A549 treated with ZK216348 at 1 μM for 4 hours (cell line): ENCODE measurements around the gene LUC7L3. TPM values are rescaled to one million over a fixed set of nuclear protein-coding genes. Genes with fewer than 3 reads are reported as not detected.

Source experiments
- total RNA-seq: library from RNA; stranded (reverse); fragments of 200-300 nt; extraction: Qiagen RNA extraction; gene quantifications from 5 replicates; pipeline ENCODE4 v1.2.3, GENCODE V29; 2022; ENCODE audit warnings: low read depth

Gene LUC7L3, protein sequence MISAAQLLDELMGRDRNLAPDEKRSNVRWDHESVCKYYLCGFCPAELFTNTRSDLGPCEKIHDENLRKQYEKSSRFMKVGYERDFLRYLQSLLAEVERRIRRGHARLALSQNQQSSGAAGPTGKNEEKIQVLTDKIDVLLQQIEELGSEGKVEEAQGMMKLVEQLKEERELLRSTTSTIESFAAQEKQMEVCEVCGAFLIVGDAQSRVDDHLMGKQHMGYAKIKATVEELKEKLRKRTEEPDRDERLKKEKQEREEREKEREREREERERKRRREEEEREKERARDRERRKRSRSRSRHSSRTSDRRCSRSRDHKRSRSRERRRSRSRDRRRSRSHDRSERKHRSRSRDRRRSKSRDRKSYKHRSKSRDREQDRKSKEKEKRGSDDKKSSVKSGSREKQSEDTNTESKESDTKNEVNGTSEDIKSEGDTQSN
- total RNA-seq: 77.3 to 174 TPM (median 89.9 TPM) in 5 replicates

DNA sequence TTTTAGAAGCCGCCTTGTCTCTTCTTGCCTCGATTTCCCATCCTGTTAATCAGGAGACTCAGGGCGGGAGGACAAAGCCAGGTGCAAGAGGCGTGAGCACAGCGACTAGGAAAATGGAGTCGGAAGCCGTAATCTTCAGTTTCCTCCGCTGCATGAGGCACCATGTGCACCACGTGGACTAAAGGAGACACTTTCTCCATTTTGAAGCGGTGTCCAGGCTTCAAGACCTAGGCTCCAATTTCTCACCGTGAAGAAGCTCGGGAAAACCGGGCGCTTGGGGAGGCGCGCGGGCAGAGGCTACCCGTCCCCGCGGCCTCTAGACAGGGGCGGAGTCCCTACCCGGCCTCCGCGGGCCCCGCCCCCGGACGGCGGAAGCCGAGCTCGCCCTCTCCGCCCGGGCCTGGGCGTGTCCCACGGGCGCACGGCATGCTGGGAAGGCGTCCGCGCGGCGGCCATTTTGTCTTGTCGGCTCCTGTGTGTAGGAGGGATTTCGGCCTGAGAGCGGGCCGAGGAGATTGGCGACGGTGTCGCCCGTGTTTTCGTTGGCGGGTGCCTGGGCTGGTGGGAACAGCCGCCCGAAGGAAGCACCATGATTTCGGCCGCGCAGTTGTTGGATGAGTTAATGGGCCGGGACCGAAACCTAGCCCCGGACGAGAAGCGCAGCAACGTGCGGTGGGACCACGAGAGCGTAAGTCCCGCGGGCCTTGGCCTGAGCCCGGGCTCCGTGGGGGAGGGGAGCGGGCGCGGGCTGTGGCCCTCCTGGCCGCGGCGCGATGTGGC, at the start of gene LUC7L3:
Gene LUC7L3, plus strand, starts transcription at position 460 of the 780 bp plus-strand sequence. Its CDS starts 130 bp downstream, at position 590.

DNA sequence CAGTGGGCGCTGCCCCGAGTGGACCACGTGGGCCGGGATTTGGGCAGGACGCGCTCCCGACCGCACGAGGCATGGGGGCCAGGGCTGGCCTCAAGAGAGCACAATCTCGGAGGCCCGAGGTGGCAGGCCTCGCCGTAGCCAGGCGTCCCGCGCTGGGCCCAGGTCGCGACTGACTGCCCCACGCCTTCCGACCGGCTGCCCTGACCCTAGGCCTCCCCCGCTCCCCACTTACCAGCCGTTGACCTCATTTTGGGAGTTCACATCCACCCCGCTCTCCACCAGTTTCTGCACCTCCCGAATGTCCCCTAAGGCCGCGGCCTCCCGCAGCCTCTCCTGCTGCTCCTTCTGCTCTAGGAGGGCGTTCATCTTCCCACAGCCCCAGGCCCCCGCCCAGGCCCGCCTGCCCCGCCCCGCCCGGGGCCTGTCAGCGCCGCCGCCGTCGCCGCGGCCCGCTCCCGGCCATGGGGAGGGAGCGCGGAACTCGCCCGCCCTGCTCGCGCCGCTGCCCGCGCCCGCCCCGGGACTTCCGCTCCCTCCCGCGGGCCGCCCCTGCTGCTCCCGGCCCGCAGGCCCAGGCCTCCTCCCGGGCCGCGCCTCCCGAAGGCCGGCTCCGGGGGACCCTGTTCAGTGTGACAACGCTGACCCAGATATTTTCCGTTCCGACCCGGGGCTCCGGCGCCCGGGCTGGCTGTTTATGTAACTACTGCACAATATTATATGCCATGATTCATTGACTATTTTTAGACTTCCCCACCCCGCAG, 11.9 kb upstream of the LUC7L3 start, which contains the start of gene ANKRD40:
Gene ANKRD40, minus strand, starts transcription at position 626 of the 761 bp plus-strand sequence. Its CDS starts 260 bp downstream, at position 366.

DNA sequence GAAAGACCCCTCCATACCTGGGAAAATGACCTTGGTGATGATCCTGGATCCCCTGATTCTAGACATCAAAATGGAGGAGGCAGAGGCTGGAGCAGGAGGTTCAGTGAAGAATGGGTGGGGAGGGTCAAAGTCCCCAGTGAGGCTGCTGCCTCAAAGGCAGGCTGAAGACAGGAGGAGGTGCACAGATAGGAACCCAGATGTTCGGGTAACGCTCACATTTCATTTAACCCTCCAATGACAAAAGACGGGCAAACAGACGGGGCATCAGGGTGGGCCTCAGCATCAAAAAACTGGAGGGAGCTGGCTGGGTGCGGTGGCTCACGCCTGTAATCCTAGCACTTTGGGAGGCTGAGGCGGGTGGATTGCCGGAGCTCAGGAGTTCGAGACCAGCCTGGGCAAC, 48.0 kb downstream of the LUC7L3 start, which contains the start of gene ANKRD40CL:
Gene ANKRD40CL, minus strand, starts transcription at position 73 of the 400 bp plus-strand sequence. CDS start 605 bp downstream, outside the sequence.

Other genes starting within 250 kb of the LUC7L3 start
- gene RSAD1, start 240.7 kb upstream of the LUC7L3 start, total RNA-seq: 25.1 to 38.8 TPM (median 35.6 TPM) in 5 replicates
- 0.08 to 1.1 TPM (median 0.53 TPM) in 5 replicates for gene MYCBPAP, start 211.2 kb upstream of the LUC7L3 start, total RNA-seq
- 0.16 to 0.28 TPM (median 0.20 TPM) in 4 of 5 replicates, not detected in the other for gene EPN3, start 186.9 kb upstream of the LUC7L3 start, total RNA-seq
- gene SPATA20, start 172.4 kb upstream of the LUC7L3 start, total RNA-seq: 53.1 to 95.8 TPM (median 80.4 TPM) in 5 replicates
- 1.9 to 5.0 TPM (median 4.9 TPM) in 5 replicates for gene CACNA1G, start 158.9 kb upstream of the LUC7L3 start, total RNA-seq
- 97.9 to 174 TPM (median 149 TPM) in 5 replicates for gene ABCC3, start 84.7 kb upstream of the LUC7L3 start, total RNA-seq
- 41.4 to 53.6 TPM (median 47.0 TPM) in 5 replicates for gene ANKRD40, start 11.7 kb upstream of the LUC7L3 start, total RNA-seq
- gene ANKRD40CL, start 47.9 kb downstream of the LUC7L3 start, total RNA-seq: not detected in 5 replicates
- not detected in 5 replicates for gene WFIKKN2, start 116.0 kb downstream of the LUC7L3 start, total RNA-seq
- gene TOB1, start 146.8 kb downstream of the LUC7L3 start, total RNA-seq: 80.0 to 99.5 TPM (median 88.9 TPM) in 5 replicates